ENCODE measurements around the gene TEDC1. TPM values are rescaled to one million over a fixed set of nuclear protein-coding genes. Genes with fewer than 3 reads are reported as not detected.
"Not testable (repeated sequence)": the region's sequence is repeated elsewhere in the genome, so short reads cannot be mapped to it uniquely, and the experiment has no call there.

TEDC1 gene
- total RNA-seq, 4 donors from 2014 or later: 2.8 to 16.9 (median 5.4) TPM

- intact Hi-C loops (cut with DNase I; ENCODE audit: low total_unique reads): no loop called here
- no peak for DNase-seq (ENCODE audit: low spot score in 2 of 2)
- TF ChIP-seq POLR2A (IDR thresholded peaks at IDR 0.05) (no peak), CTCF (IDR thresholded peaks at IDR 0.05) (no peak)
- WGBS, 2 donors: 76 to 81% methylated on average over 18 to 19 of the region's 19 CpGs
- H3K4me3 ChIP-seq (ENCODE audit: low read depth, poor library complexity, severe bottlenecking): no peak overlapping the region
Measured at GRCh38 chr14:105541218-105541875, 50.3 kb downstream of the TEDC1 start.

GRCh38 chr14:105545676-105546075 is 54.6 kb downstream of the TEDC1 start:
- H3K4me3 ChIP-seq (ENCODE audit: low read depth, poor library complexity, severe bottlenecking); intact Hi-C loops (cut with DNase I; ENCODE audit: low total_unique reads); DNase-seq (ENCODE audit: low spot score in 2 of 2): not testable (repeated sequence)
- WGBS, 2 donors: 59 to 78% methylated on average over 1 of the region's 1 CpG

- intact Hi-C loops (cut with DNase I; ENCODE audit: low total_unique reads): not testable (repeated sequence)
- WGBS, 2 donors: 91 to 94% methylated on average over 8 to 10 of the region's 20 CpGs
Measured at GRCh38 chr14:105546410-105546809, 55.4 kb downstream of the TEDC1 start.

GRCh38 chr14:105547072-105547471 is 56.0 kb downstream of the TEDC1 start:
- 84 to 97% methylated on average over 6 of the region's 24 CpGs for WGBS, 2 donors
- DNase-seq (ENCODE audit: low spot score in 2 of 2); intact Hi-C loops (cut with DNase I; ENCODE audit: low total_unique reads): not testable (repeated sequence)

More at GRCh38 chr14:105546410-105546809, 55.4 kb downstream of the TEDC1 start:
- not testable (repeated sequence) for DNase-seq (ENCODE audit: low spot score in 2 of 2); H3K4me3 ChIP-seq (ENCODE audit: low read depth, poor library complexity, severe bottlenecking)

GRCh38 chr14:105547741-105548169 is 56.7 kb downstream of the TEDC1 start:
- DNase-seq (ENCODE audit: low spot score in 2 of 2): no peak
- TF ChIP-seq POLR2A (IDR thresholded peaks at IDR 0.05) (no peak), CTCF (IDR thresholded peaks at IDR 0.05) (no peak)
- intact Hi-C loops (cut with DNase I; ENCODE audit: low total_unique reads): no loop called here
- WGBS, 2 donors: 93 to 99% methylated on average over 16 to 35 of the region's 38 CpGs
- no peak overlapping the region for H3K4me3 ChIP-seq (ENCODE audit: low read depth, poor library complexity, severe bottlenecking)

More at GRCh38 chr14:105547072-105547471, 56.0 kb downstream of the TEDC1 start:
- H3K4me3 ChIP-seq (ENCODE audit: low read depth, poor library complexity, severe bottlenecking): not testable (repeated sequence)

Other genes starting within 250 kb of the TEDC1 start
- gene BTBD6, start 242.7 kb upstream of the TEDC1 start, total RNA-seq: 10 to 100 TPM; 44.5 to 70.6 (median 62.6) TPM
- 10 to 100 TPM; 32.7 to 74.5 (median 43.0) TPM for gene BRF1, start 190.2 kb upstream of the TEDC1 start, total RNA-seq
- gene PACS2, start 176.5 kb upstream of the TEDC1 start, total RNA-seq: 10 to 100 TPM; 25.9 to 75.1 (median 54.3) TPM
- gene TEX22, start 92.7 kb upstream of the TEDC1 start, total RNA-seq: under 1 TPM in 2 of 4 donors, not detected in 2; 0.17 to 0.34 TPM
- 10 to 100 TPM; 39.3 to 56.7 (median 46.4) TPM for gene MTA1, start 71.4 kb upstream of the TEDC1 start, total RNA-seq
- gene CRIP2, start 16.4 kb upstream of the TEDC1 start, total RNA-seq: 100 to 1,000 TPM; 103 to 203 (median 141) TPM
- gene CRIP1, start 4.4 kb upstream of the TEDC1 start, total RNA-seq: 100 to 1,000 TPM in 1 of 4 donors, 10 to 100 TPM in 3; 13.1 to 103 (median 63.2) TPM
- gene TMEM121, start 35.3 kb downstream of the TEDC1 start, total RNA-seq: 1 to 10 TPM in 3 of 4 donors, under 1 TPM in 1; 0.99 to 5.4 (median 4.0) TPM

Data from lower leg skin (tissue), 4 donors.